HEK293T (cell line): ENCODE measurements around the gene RBM18.

ENCODE experiments used
- ARNT ChIP-seq: fragments of 450-650 bp; IDR thresholded peaks from 2 replicates; pipeline ENCODE4 v1.6.1; 2017; ENCODE audit warnings: mild to moderate bottlenecking
- BHLHE40 ChIP-seq: fragments of 450-650 bp; IDR thresholded peaks from 2 replicates; pipeline ENCODE4 v1.6.1; 2016; ENCODE audit warnings: mild to moderate bottlenecking, moderate library complexity, borderline replicate concordance
- ELF4 ChIP-seq: fragments of 450-650 bp; IDR thresholded peaks from 2 replicates; pipeline ENCODE4 v1.6.1; 2017; ENCODE audit warnings: antibody characterized with exemption
- FOXM1 ChIP-seq: fragments of 450-650 bp; IDR thresholded peaks from 2 replicates; pipeline ENCODE4 v1.6.1; 2017; ENCODE audit warnings: mild to moderate bottlenecking, borderline replicate concordance
- HDGF ChIP-seq: fragments of 450-650 bp; IDR thresholded peaks from 2 replicates; pipeline ENCODE4 v1.6.1; 2017; ENCODE audit warnings: antibody characterized with exemption, borderline replicate concordance
- SP1 ChIP-seq: fragments of 450-650 bp; IDR thresholded peaks from 2 replicates; pipeline ENCODE4 v1.6.1; 2017
- TARDBP ChIP-seq: fragments of 450-650 bp; IDR thresholded peaks from 2 replicates; pipeline ENCODE4 v1.6.1; 2016

- TF ChIP-seq FOXM1 (no peak), ARNT (no peak), BHLHE40 (no peak), SP1 (no peak), HDGF (no peak), ELF4 (no peak), TARDBP (no peak)
These were observed 49.0 kb downstream of the RBM18 start for GRCh38 chr9:122215663-122216062.
